Stimulated activated naive CD8-positive, alpha-beta T cell treated with anti-CD3 and anti-CD28 coated beads, Interleukin-15, Interleukin-2, amounts not matched to agents 100 U/mL and 50 U/mL, for 24 hours (primary cell): ENCODE data around the gene USP21.
"Not testable (repeated sequence)": the region's sequence is repeated elsewhere in the genome, so short reads cannot be mapped to it uniquely, and the experiment has no call there.

Source experiments
- ATAC-seq: fragments of 150-1000 bp; cut with Tn5 transposase; one replicate; pipeline ENCODE4 v1.10.0; 2021
- DNase-seq: peaks from one replicate; pipeline ENCODE4 v3.0.0; 2021

Gene USP21, protein sequence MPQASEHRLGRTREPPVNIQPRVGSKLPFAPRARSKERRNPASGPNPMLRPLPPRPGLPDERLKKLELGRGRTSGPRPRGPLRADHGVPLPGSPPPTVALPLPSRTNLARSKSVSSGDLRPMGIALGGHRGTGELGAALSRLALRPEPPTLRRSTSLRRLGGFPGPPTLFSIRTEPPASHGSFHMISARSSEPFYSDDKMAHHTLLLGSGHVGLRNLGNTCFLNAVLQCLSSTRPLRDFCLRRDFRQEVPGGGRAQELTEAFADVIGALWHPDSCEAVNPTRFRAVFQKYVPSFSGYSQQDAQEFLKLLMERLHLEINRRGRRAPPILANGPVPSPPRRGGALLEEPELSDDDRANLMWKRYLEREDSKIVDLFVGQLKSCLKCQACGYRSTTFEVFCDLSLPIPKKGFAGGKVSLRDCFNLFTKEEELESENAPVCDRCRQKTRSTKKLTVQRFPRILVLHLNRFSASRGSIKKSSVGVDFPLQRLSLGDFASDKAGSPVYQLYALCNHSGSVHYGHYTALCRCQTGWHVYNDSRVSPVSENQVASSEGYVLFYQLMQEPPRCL

DNA sequence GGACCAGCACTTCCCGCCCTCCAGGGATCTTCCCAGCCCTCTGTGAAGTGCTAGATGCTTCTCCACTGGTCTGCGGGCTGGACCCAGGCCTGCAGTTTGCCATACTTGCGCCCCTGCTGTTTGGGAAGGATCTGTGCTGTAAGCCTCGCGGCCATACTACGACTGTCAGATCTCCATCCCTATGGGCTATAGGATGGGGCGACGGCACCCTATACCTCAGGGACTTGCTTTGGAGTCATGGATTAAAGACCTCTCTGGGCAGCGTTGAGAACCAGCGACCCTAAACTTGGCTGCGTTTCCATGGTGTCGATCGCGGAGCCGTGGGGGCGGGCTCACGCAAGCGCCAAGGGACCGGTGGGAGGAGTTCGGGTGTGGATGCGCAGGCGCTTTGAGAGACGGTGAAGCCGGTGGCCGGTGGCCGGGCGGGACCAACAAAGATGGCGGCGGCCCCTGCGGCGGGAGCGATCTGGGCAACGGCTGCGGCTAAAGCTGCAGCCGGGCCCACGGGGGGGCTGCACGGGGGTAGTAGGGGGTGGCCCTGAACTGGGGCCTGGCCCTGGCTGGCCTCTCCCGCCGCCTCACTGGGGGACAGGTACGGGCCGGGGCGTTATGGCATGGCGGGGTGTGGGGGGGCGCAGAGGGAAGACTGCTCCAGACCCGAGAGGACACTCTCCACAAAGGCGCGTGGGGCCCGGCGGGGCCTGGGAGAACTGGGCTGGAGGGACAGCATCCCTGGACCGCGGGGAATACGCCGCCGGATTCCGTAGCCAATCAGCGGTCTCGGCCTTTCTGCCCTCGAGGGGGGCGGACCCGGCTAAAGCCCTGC, at the start of gene USP21:
Gene USP21, plus strand, starts transcription at position 414 of the 826 bp plus-strand sequence. CDS start 1,141 bp downstream, outside the sequence.
- ATAC-seq (peak; percentile 88), DNase-seq (peak; percentile 95)

GRCh38 chr1:161111117-161111516, 48.2 kb upstream of the USP21 start:
- no peak for ATAC-seq
- no peak for DNase-seq

DNA sequence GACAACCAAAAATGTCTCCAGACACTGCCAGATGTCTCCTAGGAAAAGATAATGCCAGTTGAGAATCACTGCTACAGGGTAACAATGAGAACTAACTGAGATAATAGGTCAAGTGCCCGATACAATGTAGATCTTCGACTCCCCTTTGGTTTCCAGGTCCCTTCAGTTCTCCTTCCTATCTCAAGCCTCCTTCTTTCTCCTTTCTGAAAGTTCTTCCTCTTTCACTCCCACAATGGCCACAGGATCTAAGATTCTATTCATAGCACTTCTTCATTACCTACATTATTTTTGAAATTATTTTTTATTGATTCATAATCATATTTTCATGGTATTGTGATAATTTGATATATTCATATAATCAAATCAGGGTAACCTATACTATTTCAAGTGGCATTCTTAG, 47.8 kb upstream of the USP21 start:
- ATAC-seq (no peak), DNase-seq (no peak)

DNA sequence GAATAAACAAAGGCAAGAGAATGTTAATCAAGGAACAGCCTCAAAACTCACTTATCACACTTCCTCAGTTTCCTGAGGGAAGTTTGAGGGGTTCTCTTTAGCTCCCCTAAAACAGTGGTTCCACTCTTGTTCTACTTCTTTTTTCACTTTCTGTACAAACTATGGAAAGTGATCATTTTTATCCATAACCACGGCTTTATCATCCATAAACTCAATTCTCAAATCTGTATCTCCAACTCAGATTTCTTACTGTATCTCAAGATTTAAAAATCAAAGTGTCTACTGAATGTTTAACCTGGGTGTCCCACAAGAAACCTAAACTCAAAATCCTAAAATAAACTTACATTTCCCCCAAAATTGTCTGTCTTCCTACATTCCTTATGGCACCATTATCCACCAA, 45.4 kb upstream of the USP21 start:
- DNase-seq (no peak), ATAC-seq (no peak)

- ATAC-seq = no peak
- no peak for DNase-seq
Measured at GRCh38 chr1:161114556-161114955, 44.7 kb upstream of the USP21 start.

DNA sequence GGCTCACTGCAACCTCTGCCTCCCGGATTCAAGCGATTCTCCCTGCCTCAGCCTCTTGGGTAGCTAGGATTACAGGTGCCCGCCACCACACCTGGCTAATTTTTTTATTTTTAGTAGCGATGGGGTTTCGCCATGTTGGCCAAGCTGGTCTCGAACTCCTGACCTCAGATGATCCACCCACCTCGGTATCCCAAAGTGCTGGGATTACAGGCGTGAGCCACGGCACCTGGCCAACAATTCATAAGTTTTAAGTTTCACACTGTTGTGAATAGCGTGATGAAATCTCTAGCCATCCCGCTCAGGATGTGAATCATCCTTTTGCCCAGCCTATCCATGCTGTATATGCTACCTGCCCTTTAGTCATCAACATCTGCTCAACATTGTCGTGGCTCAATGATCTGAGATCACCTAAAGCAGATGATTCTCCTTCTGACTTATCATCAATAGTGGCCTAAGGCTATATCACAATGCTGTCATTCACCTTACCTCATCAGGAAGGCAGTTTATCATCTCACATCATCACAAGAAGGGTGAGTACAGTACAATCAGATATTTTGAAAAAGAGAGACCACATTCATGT, 44.1 kb upstream of the USP21 start:
- peak; percentile 79 for ATAC-seq
- DNase-seq = peak; percentile 40

- not testable (repeated sequence) for DNase-seq, ATAC-seq
Measured at GRCh38 chr1:161115961-161116360, 43.3 kb upstream of the USP21 start.

- DNase-seq = peak; percentile 92
- ATAC-seq = peak; percentile 57
Measured at GRCh38 chr1:161117759-161118581, 41.3 kb upstream of the USP21 start, which contains the start of the genes NIT1 and PFDN2. Gene NIT1 (plus strand): TSS chr1:161118105. CDS start chr1:161118177, 72 bp downstream. Gene PFDN2 (minus strand): TSS chr1:161118037. CDS start chr1:161118026, 11 bp downstream.

DNA sequence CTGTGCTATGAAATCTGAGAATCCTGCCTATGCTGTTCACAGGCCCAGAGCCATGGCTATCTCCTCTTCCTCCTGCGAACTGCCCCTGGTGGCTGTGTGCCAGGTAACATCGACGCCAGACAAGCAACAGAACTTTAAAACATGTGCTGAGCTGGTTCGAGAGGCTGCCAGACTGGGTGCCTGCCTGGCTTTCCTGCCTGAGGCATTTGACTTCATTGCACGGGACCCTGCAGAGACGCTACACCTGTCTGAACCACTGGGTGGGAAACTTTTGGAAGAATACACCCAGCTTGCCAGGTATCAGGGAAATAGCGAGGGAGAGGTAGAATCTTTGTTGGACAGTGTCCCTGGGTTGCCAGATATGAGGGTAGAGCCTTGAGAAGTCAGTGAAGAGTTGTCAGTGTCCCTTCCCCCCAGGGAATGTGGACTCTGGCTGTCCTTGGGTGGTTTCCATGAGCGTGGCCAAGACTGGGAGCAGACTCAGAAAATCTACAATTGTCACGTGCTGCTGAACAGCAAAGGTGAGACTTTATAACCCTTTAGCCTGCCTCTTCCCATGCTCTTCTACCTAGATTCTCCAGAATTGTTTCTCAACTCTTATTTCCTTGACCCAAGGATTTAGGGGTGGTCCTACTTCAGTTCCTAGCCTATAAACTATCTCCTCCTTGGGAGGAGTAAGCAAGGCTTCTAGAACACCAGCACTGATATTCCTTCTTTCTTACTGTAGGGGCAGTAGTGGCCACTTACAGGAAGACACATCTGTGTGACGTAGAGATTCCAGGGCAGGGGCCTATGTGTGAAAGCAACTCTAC, 40.0 kb upstream of the USP21 start:
- DNase-seq = peak; percentile 59

DNA sequence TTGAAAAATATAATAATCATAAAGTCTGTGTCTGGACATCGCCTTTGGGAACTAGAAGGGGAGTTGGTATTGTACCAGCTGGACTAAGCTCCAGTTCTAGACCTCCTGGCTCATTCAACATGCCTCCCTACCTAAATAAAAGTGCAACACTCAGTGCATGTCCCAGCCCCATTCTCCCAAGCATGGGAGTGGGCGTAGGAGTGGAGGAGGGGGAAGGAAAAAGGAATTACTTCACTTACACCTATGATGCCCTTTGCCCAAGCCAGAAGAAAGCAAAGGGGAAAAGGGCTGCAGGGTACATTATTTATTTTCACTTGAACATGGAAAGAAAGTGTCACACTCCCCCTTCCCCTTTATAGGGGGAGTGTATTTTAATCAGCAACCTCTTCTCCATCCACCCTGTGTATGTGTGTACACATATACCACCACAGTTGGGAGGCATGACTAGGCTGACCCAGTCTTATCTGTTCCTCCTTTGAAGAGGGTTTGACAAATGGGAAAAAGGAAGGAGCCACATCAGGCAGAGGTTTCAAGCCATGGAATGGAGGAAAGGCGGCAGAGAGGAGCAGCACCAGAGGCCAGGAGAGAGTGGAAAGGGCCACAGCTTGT, 38.2 kb upstream of the USP21 start:
- DNase-seq = no peak
- ATAC-seq = no peak

More for the DNA sequence above, 40.0 kb upstream of the USP21 start:
- peak; percentile 67 for ATAC-seq

- ATAC-seq = no peak
- no peak for DNase-seq
Measured at GRCh38 chr1:161121834-161122233, 37.5 kb upstream of the USP21 start.

DNA sequence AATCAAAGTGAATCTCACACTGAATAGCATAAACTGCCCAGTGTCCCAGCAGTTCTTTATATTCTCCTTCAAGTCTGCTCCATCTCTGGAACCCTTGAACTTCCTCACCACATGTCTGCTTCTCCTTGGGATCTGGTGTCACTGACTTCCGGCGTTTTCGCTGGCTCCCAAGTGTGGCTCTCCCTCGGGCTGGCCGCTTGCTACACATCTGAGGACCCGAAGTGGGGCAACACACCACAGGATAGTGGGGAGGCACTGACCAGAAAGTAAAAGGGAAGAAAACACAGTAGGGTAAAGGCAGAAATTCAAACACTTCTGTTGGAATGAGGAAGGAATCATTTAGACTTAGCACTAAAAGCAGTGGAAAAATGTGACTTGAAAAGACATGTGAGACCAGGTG, 36.3 kb upstream of the USP21 start:
- ATAC-seq (no peak), DNase-seq (no peak)

DNA sequence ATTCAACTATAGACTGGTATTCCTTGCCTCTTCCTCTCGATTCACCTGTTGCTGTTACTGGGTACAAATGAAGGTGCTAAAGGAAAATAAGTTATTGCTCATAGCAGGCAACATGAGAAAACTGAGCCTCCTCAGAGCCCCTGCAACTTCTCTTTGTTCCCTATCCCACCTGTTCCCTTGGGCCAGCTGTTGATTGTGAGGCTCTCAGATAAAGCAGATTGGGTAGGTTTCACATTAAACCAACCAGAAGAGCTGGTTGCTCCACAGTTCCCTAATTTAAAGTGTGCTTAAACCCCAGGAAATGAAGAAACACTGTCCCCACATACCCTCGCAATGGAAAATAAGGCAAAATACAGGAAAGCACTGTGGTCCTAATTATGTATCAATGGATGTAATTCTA, 31.7 kb upstream of the USP21 start:
- ATAC-seq (no peak), DNase-seq (no peak)

DNA sequence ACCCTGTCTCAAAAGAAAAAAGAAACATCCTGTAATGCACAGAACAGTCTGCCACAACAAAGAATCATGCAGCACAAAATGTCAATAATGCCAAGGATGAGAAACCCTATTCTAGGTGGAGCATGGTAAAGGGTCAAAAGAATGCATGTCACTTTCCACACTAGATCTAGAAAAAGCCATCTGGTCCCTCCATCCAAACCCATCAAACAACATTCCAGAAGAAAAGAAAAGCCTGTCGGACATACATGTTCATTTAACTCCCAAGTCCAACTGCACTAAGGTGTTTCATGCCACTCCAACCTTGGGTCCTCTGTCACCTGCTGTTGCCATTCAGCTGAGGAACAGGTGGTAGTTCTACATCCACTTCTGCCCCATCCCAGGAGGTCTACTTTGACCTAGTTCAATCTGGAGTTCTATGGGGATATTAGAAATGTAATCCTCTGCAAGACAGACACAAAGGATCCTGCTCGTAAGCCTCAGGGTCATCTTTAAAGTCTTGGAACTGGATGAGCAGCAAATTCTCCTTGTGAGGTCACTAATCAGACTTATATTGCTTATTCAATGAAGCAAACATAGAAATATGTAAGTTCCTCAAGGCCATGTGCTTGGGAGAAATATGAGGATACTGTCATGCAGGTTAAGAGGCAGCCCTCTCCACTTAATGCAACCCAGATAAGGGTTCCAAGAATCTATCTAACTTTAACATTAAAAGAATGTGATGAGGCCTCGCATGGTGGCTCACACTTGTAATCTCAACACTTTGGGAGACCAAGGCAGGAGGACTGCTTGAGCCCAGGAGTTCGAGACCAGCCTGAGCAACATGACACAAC, 30.5 kb upstream of the USP21 start:
- no peak for DNase-seq
- no peak for ATAC-seq

DNA sequence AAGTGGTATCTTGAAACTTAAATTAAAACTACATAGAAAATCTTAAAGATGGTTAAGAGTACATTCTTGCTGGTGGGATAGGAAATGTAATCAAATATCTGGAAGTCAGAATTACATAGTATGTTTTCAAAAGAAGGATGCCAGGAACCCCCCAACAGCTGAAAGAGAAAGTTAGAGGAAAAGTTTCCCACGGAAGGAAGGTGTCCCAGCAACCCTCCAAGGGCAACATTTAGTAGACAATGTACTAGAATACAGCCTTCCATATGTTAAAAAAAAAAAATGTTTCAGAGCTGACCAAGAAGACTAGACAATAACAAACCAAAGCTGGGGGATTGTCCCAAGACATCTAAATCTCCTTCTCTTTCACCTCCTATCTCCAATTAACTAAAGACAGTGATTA, 29.0 kb upstream of the USP21 start:
- ATAC-seq = no peak
- no peak for DNase-seq

GRCh38 chr1:161131523-161132409, 27.5 kb upstream of the USP21 start:
- ATAC-seq = no peak

DNA sequence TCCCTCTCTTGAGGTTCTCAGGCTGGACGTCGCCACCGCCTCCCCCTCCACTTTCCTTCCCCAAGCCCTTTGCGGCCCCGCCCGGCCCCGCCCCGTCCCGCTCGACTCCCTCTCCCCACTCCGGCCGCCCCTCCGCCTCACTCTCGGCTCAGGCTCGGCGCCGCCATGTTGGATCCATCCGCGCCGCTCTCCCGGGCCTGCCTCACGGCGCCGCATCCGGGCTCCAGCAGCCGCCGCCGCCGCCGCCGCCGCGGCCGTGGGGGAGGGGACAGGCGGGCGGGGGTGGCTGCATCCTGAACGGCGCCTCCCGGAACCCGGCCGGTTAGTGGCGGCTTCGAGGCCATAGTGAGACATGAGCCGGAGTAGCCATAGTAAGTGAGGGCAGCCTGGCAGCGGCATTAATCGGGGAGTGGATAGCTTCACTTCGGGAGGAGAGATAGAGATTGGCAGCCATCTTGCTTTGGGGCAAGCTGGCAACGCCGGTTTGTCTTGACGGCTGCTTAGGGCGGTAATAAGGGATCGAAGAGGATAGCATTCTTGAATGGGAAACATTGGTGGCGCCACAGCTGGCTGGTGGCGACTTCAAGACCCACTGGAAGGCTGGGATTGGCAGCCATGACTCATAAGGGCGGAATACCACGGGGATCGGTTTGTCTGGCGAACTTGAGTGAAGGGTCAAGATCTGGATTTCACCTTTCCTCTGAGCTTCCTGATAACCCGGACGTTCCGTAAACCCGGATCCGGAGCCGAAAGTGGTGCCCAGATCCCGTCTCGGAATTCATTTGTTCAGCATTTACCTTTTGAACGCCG, 26.7 kb upstream of the USP21 start, which contains the start of gene DEDD:
Gene DEDD, minus strand, starts transcription at position 258 of the 810 bp plus-strand sequence. CDS start 8,205 bp downstream, outside the sequence.
- ATAC-seq = peak; percentile 97
- DNase-seq = peak; percentile 89

More at GRCh38 chr1:161131523-161132409, 27.5 kb upstream of the USP21 start:
- DNase-seq = no peak
